KBM-7 (cell line): ENCODE results near the gene SLC39A11.
"Not testable (repeated sequence)": the region's sequence is repeated elsewhere in the genome, so short reads cannot be mapped to it uniquely, and the experiment has no call there.

ENCODE experiments used
- DNase-seq: peaks from one replicate; pipeline ENCODE4 v3.0.0-alpha.2; 2015
- in situ Hi-C: fragments of 300-500 bp; cut with MboI; formaldehyde crosslinking; loops from 2 replicates; pipeline ENCODE4 v1.14.3; 2020; ENCODE audit warnings: low sequenced_read_pairs, low pct_unique_long_range_greater_than_20kb, mixed read lengths

The SLC39A11 gene

GRCh38 chr17:73025041-73025560 lies 67.4 kb downstream of the SLC39A11 start:
- in situ Hi-C loops: no loop called here
- DNase-seq: no peak

- DNase-seq: no peak
- in situ Hi-C loops: no loop called here
Measured at GRCh38 chr17:73023759-73024158, 68.7 kb downstream of the SLC39A11 start.

GRCh38 chr17:73022694-73023093 lies 69.8 kb downstream of the SLC39A11 start:
- no peak for DNase-seq
- in situ Hi-C loops: no loop called here

- no peak for DNase-seq
- in situ Hi-C loops: no loop called here
Measured at GRCh38 chr17:73021771-73022170, 70.7 kb downstream of the SLC39A11 start.

- in situ Hi-C loops: no loop called here
- DNase-seq: no peak
Measured at GRCh38 chr17:73020110-73020509, 72.4 kb downstream of the SLC39A11 start.

GRCh38 chr17:73018599-73018998 lies 73.9 kb downstream of the SLC39A11 start:
- DNase-seq: no peak
- in situ Hi-C loops: no loop called here

- in situ Hi-C loops: no loop called here
- DNase-seq: no peak
Measured at GRCh38 chr17:73017658-73018057, 74.8 kb downstream of the SLC39A11 start.

- no peak for DNase-seq
- in situ Hi-C loops: no loop called here
Measured at GRCh38 chr17:73015722-73016276, 76.7 kb downstream of the SLC39A11 start.

- no peak for DNase-seq
Measured at GRCh38 chr17:73013816-73014663, 78.4 kb downstream of the SLC39A11 start.

GRCh38 chr17:73013301-73013700 lies 79.2 kb downstream of the SLC39A11 start:
- in situ Hi-C loops: no loop called here

More at GRCh38 chr17:73013816-73014663, 78.4 kb downstream of the SLC39A11 start:
- in situ Hi-C loops: no loop called here

GRCh38 chr17:73011016-73011486 lies 81.4 kb downstream of the SLC39A11 start:
- in situ Hi-C loops: no loop called here
- DNase-seq: peak; percentile 91

More at GRCh38 chr17:73013301-73013700, 79.2 kb downstream of the SLC39A11 start:
- no peak for DNase-seq

- in situ Hi-C loops: no loop called here
- DNase-seq: peak; percentile 14
Measured at GRCh38 chr17:73010414-73010813, 82.1 kb downstream of the SLC39A11 start.

GRCh38 chr17:73007407-73007806 lies 85.1 kb downstream of the SLC39A11 start:
- DNase-seq: peak; percentile 49
- in situ Hi-C loops: no loop called here

- no peak for DNase-seq
- in situ Hi-C loops: no loop called here
Measured at GRCh38 chr17:73005360-73005759, 87.1 kb downstream of the SLC39A11 start.

GRCh38 chr17:73003487-73003886 lies 89.0 kb downstream of the SLC39A11 start:
- in situ Hi-C loops: no loop called here
- DNase-seq: no peak

GRCh38 chr17:73000832-73001231 lies 91.7 kb downstream of the SLC39A11 start:
- DNase-seq: no peak
- in situ Hi-C loops: no loop called here

- DNase-seq, in situ Hi-C loops: not testable (repeated sequence)
Measured at GRCh38 chr17:72999474-72999873, 93.0 kb downstream of the SLC39A11 start.

GRCh38 chr17:72998343-72998742 lies 94.1 kb downstream of the SLC39A11 start:
- DNase-seq: no peak
- in situ Hi-C loops: no loop called here

GRCh38 chr17:72997559-72997958 lies 94.9 kb downstream of the SLC39A11 start:
- no peak for DNase-seq
- in situ Hi-C loops: no loop called here

- no peak for DNase-seq
- in situ Hi-C loops: no loop called here
Measured at GRCh38 chr17:72996791-72997190, 95.7 kb downstream of the SLC39A11 start.
